Epithelial cell of proximal tubule (primary cell): ENCODE results near the gene COL7A1. TPM values are rescaled to one million over a fixed set of nuclear protein-coding genes. Genes with fewer than 3 reads are reported as not detected.

Experiments
- DNase-seq: peaks from one replicate; pipeline ENCODE4 v3.0.0-alpha.2; 2011; ENCODE audit warnings: low read depth
- H3K4me3 ChIP-seq: 2 replicates; pipeline ENCODE4 v1.5.1; 2011; ENCODE audit warnings: low read depth, mild to moderate bottlenecking, low read length
- total RNA-seq: library from RNA; depleted of rRNA; stranded (reverse); fragments of >200 nt; gene quantifications from 2 replicates; pipeline ENCODE4 v1.2.3, GENCODE V29; 2015
- TF ChIP-seq, protein P1 (sequence below): conservative IDR thresholded peaks from 2 replicates; pipeline ENCODE4 v1.5.1; 2012; ENCODE audit warnings: low read depth, mild to moderate bottlenecking, low read length

The COL7A1 gene
- total RNA-seq, 1 donor from 2014 or later = 211 TPM

DNA sequence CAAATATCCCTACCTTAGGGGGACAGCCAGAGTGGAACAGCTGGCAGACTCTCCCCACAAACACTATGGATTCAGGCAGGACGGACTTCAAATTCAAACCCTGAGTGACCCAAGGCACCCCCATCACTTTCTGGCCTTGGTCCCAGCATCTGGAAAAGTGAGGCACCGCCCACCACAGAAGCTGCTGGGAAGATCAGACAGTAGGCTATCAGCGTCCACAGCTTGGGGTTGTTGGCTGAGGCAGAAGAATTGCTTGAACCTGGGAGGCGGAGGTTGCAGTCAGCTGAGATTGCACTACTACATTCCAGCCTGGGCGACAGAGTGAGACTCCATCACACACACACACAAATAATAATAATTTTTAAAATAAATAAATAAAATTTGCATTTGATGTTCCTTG is 47.0 kb downstream of the COL7A1 start:
- DNase-seq = no peak
- TF ChIP-seq, protein P1, sequence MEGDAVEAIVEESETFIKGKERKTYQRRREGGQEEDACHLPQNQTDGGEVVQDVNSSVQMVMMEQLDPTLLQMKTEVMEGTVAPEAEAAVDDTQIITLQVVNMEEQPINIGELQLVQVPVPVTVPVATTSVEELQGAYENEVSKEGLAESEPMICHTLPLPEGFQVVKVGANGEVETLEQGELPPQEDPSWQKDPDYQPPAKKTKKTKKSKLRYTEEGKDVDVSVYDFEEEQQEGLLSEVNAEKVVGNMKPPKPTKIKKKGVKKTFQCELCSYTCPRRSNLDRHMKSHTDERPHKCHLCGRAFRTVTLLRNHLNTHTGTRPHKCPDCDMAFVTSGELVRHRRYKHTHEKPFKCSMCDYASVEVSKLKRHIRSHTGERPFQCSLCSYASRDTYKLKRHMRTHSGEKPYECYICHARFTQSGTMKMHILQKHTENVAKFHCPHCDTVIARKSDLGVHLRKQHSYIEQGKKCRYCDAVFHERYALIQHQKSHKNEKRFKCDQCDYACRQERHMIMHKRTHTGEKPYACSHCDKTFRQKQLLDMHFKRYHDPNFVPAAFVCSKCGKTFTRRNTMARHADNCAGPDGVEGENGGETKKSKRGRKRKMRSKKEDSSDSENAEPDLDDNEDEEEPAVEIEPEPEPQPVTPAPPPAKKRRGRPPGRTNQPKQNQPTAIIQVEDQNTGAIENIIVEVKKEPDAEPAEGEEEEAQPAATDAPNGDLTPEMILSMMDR = no peak

DNA sequence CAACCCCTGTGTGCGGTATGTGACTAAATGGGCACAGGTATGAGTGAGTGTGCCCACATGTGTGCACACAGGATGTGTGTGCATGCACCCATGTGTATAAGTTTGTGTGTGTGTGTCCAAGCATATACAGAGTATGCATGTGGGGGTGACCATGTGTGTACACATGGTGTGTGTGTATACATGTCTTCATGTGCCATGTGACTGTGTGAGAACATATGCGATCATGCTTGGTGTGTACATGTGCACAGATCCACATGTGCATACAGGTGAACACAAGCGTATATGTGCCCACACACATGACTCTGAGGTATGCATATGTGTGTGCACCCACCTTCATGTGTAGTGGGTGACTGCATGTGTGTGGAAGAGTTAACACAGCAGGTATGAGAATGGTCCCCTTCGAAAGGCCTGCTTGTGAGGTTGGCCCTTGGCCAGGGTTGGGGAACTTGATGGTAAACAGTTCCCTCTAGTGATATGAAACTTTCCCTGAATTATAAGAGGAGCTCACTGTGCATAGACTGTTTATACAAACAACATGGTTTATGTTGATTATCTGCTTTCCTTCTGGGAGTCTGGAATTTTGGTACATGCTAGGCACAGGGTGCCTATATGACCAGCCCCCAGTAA is 48.8 kb downstream of the COL7A1 start:
- DNase-seq = no peak
- H3K4me3 ChIP-seq = no peak overlapping the region
- TF ChIP-seq, protein P1 = no peak

More for the DNA sequence above, 47.0 kb downstream of the COL7A1 start:
- H3K4me3 ChIP-seq = no peak overlapping the region

DNA sequence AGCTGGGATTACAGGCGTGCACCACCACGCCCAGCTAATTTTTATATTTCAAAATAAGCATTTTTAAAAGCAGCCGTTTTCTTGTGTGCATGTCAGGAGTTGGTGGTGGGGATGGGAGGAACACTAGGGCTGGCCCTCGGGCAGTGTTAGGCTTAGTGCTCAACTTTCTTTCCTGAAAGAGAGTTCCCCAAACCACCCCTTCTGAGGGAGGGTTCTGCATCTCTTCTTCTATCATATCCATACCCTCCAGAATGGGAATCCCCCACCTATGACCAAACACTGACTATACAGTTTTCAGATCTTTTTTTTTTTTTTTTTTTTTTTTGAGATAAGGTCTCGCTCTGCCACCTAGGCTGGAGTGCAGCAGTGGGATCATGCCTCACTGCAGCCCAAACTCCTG is 51.0 kb downstream of the COL7A1 start:
- DNase-seq = no peak
- TF ChIP-seq, protein P1 = no peak
- H3K4me3 ChIP-seq = no peak overlapping the region

DNA sequence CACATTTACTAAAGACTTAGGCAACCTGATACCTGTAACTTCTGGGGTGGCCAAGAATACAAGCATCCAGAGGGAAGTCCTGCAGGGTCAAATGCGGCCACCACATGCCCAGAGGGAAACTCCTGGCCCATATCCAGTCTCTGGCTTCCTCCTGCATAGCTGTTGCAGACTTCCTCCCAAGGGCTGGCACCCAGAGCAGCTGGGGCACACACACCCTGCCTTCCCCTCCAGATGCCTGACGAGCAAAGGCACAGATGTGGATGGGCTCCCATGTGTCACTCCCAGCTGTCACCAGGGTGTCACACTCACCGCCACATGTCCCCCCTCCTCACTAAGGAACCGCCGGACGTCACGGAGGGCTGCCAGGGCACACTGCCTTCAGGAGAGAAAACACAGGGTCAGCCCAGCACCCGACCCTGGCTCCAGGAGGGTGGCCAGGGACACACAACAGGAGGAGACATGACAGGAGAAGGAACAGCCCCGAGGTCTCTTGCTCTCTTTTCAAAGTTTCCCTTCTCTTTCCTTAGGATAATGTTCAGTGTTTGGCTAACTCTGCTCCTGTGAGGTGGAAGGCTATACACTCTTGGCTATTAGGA is 51.8 kb downstream of the COL7A1 start:
- no peak overlapping the region for H3K4me3 ChIP-seq
- DNase-seq = no peak
- TF ChIP-seq, protein P1 = no peak

DNA sequence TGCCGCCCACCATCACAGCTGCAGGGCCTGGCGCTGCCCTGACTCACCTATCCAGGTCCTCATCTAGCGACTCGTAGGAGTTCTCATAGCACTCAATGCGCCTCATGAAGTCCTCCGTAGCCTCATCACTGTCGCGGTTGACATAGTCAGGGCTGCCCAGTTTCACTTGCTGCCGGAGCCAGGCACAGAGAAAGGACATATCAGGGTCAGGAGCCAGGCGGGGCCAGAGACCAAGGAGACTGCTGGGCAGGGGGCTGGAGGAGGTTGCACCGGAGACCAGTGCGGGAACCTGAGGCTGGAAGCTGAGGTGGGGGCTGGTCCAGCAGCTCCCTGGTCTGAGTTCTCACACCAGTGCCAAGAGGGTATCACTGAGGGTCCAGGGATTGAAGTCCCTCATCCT is 56.7 kb downstream of the COL7A1 start:
- H3K4me3 ChIP-seq = no peak overlapping the region
- no peak for DNase-seq
- TF ChIP-seq, protein P1 = no peak

DNA sequence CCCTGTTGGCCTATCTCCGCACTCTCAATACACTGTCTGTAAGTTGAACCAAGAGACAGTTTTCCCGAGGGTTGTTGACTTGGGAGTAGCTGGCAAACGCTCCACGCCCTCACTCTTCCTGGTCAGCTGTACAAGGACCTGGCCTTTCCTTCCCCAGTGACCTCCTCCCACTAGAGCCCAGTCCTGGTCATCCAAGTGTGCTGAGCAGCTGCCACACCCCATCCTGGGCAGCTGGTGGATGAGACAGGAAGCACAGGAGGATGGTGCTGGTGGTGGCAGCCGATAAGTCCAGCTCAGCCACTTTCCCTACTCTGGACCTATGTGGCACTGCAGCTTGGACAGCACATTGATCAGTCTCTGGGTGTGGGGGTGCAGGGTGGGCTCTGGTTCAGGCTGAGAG is 58.3 kb downstream of the COL7A1 start:
- DNase-seq = no peak
- no peak overlapping the region for H3K4me3 ChIP-seq
- TF ChIP-seq, protein P1 = no peak

DNA sequence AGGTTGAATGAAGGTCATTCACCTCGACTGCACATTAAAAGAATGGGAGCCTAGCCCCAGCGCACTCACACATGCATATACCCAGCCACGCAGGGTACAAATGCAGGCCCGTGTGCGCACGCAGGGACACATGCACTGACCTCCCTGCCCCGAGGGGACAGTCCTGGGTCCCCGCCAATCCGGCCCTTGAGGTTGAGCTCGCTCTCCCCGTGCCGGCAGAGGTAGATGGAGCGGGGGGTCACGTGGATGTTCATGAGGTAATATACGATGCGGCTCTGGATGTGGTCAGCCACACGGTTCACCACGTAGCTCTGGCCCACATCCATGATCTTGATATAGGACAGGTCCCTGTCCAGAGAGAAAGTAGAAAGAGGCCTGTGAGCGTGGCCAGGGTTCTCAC is 59.0 kb downstream of the COL7A1 start:
- TF ChIP-seq, protein P1 = no peak
- H3K4me3 ChIP-seq = no peak overlapping the region
- no peak for DNase-seq
